Esophagus muscularis mucosa (tissue), 4 donors: ENCODE results near the gene AJAP1. TPM values are rescaled to one million over a fixed set of nuclear protein-coding genes. Genes with fewer than 3 reads are reported as not detected.

Experiments used
- DNase-seq: peaks from one replicate; pipeline ENCODE4 v3.0.0-alpha.2; 2017; ENCODE audit errors: extremely low spot score
- H3K27ac ChIP-seq, 4 donors: fragments of 200-600 bp; sonication (generic); replicated peaks in 1 of 4; 1 replicate in 3 of 4; 2 replicates in 1 of 4; pipeline ENCODE4 v1.5.1; 2016 to 2019; ENCODE audit warnings: mild to moderate bottlenecking in 1 of 4
- H3K27me3 ChIP-seq, 4 donors: fragments of 200-600 bp; sonication (generic); one replicate each; pipeline versions ENCODE4 v1.5.1 to v1.6.0; 2016 to 2019
- H3K36me3 ChIP-seq, 4 donors: fragments of 200-600 bp; sonication (generic); one replicate each; pipeline ENCODE4 v1.5.1; 2016 to 2019
- H3K4me1 ChIP-seq, 4 donors: fragments of 200-600 bp; sonication (generic); one replicate each; pipeline ENCODE4 v1.5.1; 2016 to 2019
- H3K4me3 ChIP-seq, 4 donors: fragments of 200-600 bp; sonication (generic); 1 replicate in 2 of 4; 2 replicates in 2 of 4; pipeline ENCODE4 v1.5.1; 2016 to 2019; ENCODE audit warnings: mild to moderate bottlenecking in 4 of 4, moderate library complexity in 1 of 4
- H3K9me3 ChIP-seq, 4 donors: fragments of 200-600 bp; sonication (generic); 1 replicate in 3 of 4; 2 replicates in 1 of 4; pipeline ENCODE4 v1.5.1; 2016 to 2019
- EP300 ChIP-seq: sonication (generic); formaldehyde crosslinking; IDR thresholded peaks from one replicate; pipeline ENCODE4 v1.6.1; 2017; ENCODE audit warnings: antibody characterized with exemption
- POLR2A ChIP-seq: fragments of 450-650 bp; IDR thresholded peaks from one replicate; pipeline ENCODE4 v1.6.1; 2017; ENCODE audit warnings: antibody characterized with exemption, moderate library complexity, mild to moderate bottlenecking, low read depth
- POLR2AphosphoS5 ChIP-seq, 2 donors: sonication (generic); formaldehyde crosslinking; IDR thresholded peaks; one replicate each; pipeline ENCODE4 v1.6.1; 2017; ENCODE audit warnings: antibody characterized with exemption in 2 of 2
- WGBS: methylation state at CpG from one replicate; pipeline ENCODE4 v1.1.5; 2018; 5-methylcytosine and 5-hydroxymethylcytosine counted together
- intact Hi-C: fragments of 100-400 bp; cut with DNase I; formaldehyde crosslinking; loops from one replicate; pipeline ENCODE4 v1.15.1; 2023
- total RNA-seq, 4 donors: library from RNA; depleted of rRNA; stranded (reverse); fragments of >200 nt; gene quantifications; one replicate each; pipeline versions ENCODE4 v1.1.0 to v1.2.1, GENCODE V29; 2016
- TF ChIP-seq, protein P1 (sequence below), 3 experiments: fragments of 200-600 bp in 2 of 3; fragments of 450-650 bp in 1 of 3; sonication (generic) in 2 of 3; IDR thresholded peaks; one replicate each; pipeline ENCODE4 v1.5.1; 2017 to 2019; ENCODE audit warnings: antibody characterized with exemption in 3 of 3, mild to moderate bottlenecking in 2 of 3, moderate library complexity in 1 of 3

The AJAP1 gene
- total RNA-seq, 4 donors from 2014 or later: 0.40 to 0.84 (median 0.54) TPM

DNA sequence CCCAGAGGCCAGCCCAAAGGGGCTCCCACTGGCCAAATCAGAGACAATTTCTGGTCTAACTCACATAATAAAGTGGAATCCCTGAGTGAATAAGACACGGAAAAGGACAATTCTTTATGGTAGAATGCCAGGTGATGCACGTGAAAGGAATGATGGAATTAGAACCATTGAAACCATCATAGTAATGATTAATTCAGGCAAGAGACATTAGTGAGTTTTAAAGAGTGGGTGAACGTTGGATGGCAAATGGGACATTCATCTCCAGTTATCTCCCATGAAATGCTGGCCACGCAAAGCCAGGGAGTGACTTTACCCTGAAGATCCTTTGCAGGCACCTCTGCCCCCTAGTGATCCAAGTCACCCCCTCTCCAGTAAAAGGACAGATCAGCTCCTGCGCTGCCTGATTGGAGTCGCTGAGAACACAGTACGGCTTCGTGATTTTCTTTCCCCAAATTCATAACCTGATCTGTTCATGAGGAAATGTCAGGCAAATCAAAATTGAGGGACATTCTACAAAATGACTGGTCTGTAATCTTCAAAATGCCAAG lies 87.5 kb downstream of the AJAP1 start:
- no peak for DNase-seq
- Histone ChIP-seq H3K36me3 (no peaks in the 10 kb centered on the region), H3K4me3 (no peak overlapping the region), H3K9me3 (peaks cover 0 to 15% (median 6%) of the 10 kb centered on the region in 4 donors), H3K27me3 (peaks cover 0 to 32% (median 2%) of the 10 kb centered on the region in 4 donors), H3K4me1 (no peaks in the 10 kb centered on the region), H3K27ac (no peak overlapping the region)
- TF ChIP-seq POLR2AphosphoS5 (IDR thresholded peaks at IDR 0.05) (no peak), EP300 (no peak), POLR2A (no peak)
- TF ChIP-seq, protein P1, sequence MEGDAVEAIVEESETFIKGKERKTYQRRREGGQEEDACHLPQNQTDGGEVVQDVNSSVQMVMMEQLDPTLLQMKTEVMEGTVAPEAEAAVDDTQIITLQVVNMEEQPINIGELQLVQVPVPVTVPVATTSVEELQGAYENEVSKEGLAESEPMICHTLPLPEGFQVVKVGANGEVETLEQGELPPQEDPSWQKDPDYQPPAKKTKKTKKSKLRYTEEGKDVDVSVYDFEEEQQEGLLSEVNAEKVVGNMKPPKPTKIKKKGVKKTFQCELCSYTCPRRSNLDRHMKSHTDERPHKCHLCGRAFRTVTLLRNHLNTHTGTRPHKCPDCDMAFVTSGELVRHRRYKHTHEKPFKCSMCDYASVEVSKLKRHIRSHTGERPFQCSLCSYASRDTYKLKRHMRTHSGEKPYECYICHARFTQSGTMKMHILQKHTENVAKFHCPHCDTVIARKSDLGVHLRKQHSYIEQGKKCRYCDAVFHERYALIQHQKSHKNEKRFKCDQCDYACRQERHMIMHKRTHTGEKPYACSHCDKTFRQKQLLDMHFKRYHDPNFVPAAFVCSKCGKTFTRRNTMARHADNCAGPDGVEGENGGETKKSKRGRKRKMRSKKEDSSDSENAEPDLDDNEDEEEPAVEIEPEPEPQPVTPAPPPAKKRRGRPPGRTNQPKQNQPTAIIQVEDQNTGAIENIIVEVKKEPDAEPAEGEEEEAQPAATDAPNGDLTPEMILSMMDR (IDR thresholded peaks at IDR 0.05): no peak
- WGBS: 74% methylated on average over 7 of the region's 8 CpGs
- intact Hi-C loops: no loop called here

DNA sequence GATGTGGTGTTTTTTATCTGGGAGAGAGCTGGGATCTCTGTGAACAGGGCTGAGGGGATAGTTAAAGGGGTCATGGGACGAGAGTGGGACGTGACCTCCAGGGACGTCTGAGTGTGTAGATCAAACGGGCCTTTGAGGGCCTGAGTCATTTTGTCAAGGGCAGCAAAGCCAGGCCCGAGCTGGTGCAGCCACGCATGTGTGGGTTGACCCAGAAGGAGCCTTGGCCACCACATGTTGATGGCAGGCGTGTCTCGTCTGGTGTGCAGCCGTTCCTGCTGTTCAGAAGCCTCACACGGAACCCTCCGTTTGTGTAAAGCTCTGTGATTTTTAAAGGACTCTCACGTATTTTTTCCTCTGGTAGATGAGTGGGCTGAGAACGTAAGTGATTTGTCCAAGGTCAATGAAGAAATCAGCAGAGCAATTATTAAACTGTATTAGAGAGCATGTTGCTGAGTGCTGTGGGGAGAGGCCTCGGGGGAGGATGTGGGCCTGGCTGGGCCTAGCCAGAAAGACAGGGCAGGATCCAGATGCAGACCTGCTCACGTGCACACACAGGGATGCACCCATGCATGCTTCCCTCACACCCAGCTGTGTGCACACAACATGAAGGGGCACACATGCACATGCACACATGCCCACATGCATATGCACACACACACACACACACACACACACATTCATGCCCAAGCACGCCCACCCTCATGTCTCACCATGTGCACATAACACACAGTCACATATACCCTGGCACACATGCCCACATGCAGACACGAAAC lies 89.8 kb downstream of the AJAP1 start:
- Histone ChIP-seq H3K9me3 (no peaks in the 10 kb centered on the region), H3K27ac (no peak overlapping the region), H3K4me3 (no peak overlapping the region), H3K4me1 (no peaks in the 10 kb centered on the region), H3K27me3 (peaks cover 0 to 29% (median 0%) of the 10 kb centered on the region in 4 donors), H3K36me3 (no peaks in the 10 kb centered on the region)
- TF ChIP-seq, protein P1 (IDR thresholded peaks at IDR 0.05): no peak
- no peak for TF ChIP-seq POLR2AphosphoS5 (IDR thresholded peaks at IDR 0.05)
- TF ChIP-seq EP300: no peak
- no peak for TF ChIP-seq POLR2A
- DNase-seq: no peak
- intact Hi-C loops: no loop called here
- WGBS: 81% methylated on average over 17 of the region's 17 CpGs

DNA sequence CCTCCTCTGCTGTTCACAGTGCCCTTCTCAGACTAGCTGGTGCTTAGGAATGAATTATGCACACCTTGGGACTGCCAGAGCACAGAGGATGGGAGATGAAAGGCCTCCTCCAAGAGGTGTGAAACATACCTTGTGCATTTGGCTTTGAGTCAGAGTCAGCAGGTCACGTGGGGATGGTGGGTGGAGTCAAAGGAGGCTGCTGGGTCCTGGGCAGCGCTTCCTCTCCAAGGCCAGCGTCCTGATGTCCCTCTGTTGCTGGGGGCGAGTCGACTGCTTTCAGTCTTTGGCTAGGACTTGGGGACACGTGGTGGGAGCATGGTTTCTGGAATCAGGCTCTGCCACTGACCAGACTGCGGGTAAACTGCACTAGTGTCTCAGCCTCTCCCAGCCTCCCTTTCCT lies 91.2 kb downstream of the AJAP1 start:
- Histone ChIP-seq H3K36me3 (no peaks in the 10 kb centered on the region), H3K27ac (no peak overlapping the region), H3K9me3 (no peaks in the 10 kb centered on the region), H3K4me3 (no peak overlapping the region), H3K4me1 (no peaks in the 10 kb centered on the region), H3K27me3 (peaks cover 0 to 20% (median 0%) of the 10 kb centered on the region in 4 donors)
- 58% methylated on average over 7 of the region's 7 CpGs for WGBS
- DNase-seq: no peak
- no peak for TF ChIP-seq POLR2AphosphoS5 (IDR thresholded peaks at IDR 0.05)
- TF ChIP-seq, protein P1 (IDR thresholded peaks at IDR 0.05): no peak
- no peak for TF ChIP-seq POLR2A
- TF ChIP-seq EP300: no peak
- intact Hi-C loops: no loop called here

DNA sequence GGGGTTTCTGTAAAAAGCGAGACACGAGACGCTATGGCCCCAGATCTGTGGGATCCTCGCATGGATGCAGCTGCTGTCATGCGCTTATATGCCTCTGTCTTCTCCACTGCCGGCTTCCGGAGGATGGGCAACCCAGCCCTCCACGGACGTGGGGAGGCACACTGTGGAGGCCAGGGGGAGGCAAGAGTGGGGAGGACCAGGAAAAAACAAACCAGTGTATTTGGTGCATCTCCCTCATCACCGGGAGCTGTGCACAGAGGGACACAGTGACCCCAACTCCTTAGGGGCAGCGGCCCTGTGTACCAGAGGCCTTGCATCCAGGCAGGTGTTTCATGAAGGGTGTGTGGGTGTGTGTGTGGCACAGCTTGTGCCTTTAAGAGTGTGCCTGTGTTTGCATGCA lies 95.0 kb downstream of the AJAP1 start:
- WGBS: 88% methylated on average over 6 of the region's 11 CpGs
- no peak for DNase-seq

More for the DNA sequence above, 95.0 kb downstream of the AJAP1 start:
- Histone ChIP-seq H3K4me3 (no peak overlapping the region), H3K27me3 (peaks cover 0 to 22% (median 0%) of the 10 kb centered on the region in 4 donors), H3K36me3 (no peaks in the 10 kb centered on the region), H3K9me3 (peaks cover 0 to 9% (median 3%) of the 10 kb centered on the region in 4 donors), H3K27ac (no peak overlapping the region), H3K4me1 (no peaks in the 10 kb centered on the region)
- TF ChIP-seq POLR2AphosphoS5 (IDR thresholded peaks at IDR 0.05): no peak
- TF ChIP-seq EP300: no peak
- TF ChIP-seq, protein P1 (IDR thresholded peaks at IDR 0.05): no peak
- TF ChIP-seq POLR2A: no peak
- intact Hi-C loops: no loop called here
